ENCODE data around the gene CRYL1. TPM values are rescaled to one million over a fixed set of nuclear protein-coding genes. Genes with fewer than 3 reads are reported as not detected.

CRYL1 gene
- total and polyA plus RNA-seq, 9 of the 15 experiments (the other 6 are each of a cell fraction or from before 2014, with no cell fraction given), result 1.0 to 6.9 (median 2.4) TPM

DNA sequence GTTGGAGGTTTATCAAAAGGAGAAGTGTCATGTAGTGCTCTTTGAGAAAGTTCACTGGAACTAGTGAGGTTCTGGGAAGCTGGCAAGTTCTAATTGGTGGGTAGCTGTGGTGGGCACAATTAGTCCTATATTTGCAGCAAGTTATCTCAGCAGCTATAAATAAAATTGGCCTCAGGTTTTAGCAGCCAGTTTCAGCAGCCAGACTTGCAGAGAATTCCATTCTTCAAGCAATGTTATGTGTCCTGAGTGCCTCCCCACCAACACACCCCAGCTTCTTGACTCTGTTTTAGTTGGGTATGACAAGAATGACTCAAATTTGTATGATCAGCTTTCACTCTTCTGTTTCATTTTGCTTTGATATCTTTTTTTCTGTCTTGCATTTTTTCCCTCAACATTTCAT, 46.0 kb upstream of the CRYL1 start (continued):
- TF ChIP-seq NONO (IDR thresholded peaks at IDR 0.05; ENCODE audit: low read depth in 2 of 2, low read length in 1 of 2) (no peak), ZNF282 (CRISPR knock-in tag; IDR thresholded peaks at IDR 0.05) (no peak), MYBL2 (IDR thresholded peaks at IDR 0.05; ENCODE audit: low read depth) (no peak), MYBL2 (CRISPR knock-in tag; IDR thresholded peaks at IDR 0.05; ENCODE audit: borderline replicate concordance) (no peak)

- DNase-seq (ENCODE audit: extremely low read depth in 1 of 4, low spot score in 3 of 4), result no peak
- Histone ChIP-seq H3K4me2 (ENCODE audit: insufficient read depth, low read length) (no peak overlapping the region), H2AFZ (ENCODE audit: low read depth, low read length) (no peak overlapping the region), H3K4me1 (replicated peaks in 1 of 2; ENCODE audit: control insufficient read depth in 2 of 2, insufficient read depth in 2 of 2, low read length in 2 of 2) (no peaks in the 10 kb centered on the region; a peak in 1 of 5 replicates), H3K9ac (ENCODE audit: insufficient read depth in 1 of 2, low read depth in 2 of 2, low read length in 2 of 2) (no peak overlapping the region), H3K27ac (ENCODE audit: extremely low read depth, low read depth, low read length) (no peak overlapping the region), H4K20me1 (replicated peaks; ENCODE audit: control insufficient read depth, insufficient read depth, low read length) (no peaks in the 10 kb centered on the region), H3K9me1 (ENCODE audit: control insufficient read depth, insufficient read depth, low read length) (no peaks in the 10 kb centered on the region), H3K4me3 (no peak overlapping the region), H3K9me3 (replicated peaks; ENCODE audit: control insufficient read depth, insufficient read depth, low read depth, low read length) (peaks cover 3% of the 10 kb centered on the region; the same call in 1 of the 2 replicates), H3K79me2 (ENCODE audit: control insufficient read depth, insufficient read depth, low read length) (peaks cover 13% of the 10 kb centered on the region; the same call in 2 of the 3 replicates), H3K36me3 (ENCODE audit: control insufficient read depth, insufficient read depth, low read length) (no peaks in the 10 kb centered on the region), H3K27me3 (ENCODE audit: control insufficient read depth in 2 of 2, insufficient read depth in 2 of 2, low read length in 2 of 2) (no peaks in the 10 kb centered on the region)
- intact Hi-C loops (cut with micrococcal nuclease) (no loop called here), in situ Hi-C loops (cut with MboI) (no loop called here)
- no peak for FAIRE-seq
- WGBS (ENCODE audit: insufficient coverage, low coverage, missing lambda C conversion rate), result 100% methylated on average over 1 of the region's 1 CpG
- CTCF ChIA-PET (ENCODE audit: low intra/inter-chr PET ratio), result no interaction called here
- no peak for ATAC-seq
- POLR2A ChIA-PET, result no interaction called here
- no TSS peak for BruUV-seq (replicated peaks)
- no peak for TF ChIP-seq ZNF134 (CRISPR knock-in tag; conservative IDR thresholded peaks at IDR 0.05)
- no peak for TF ChIP-seq COPS2 (conservative IDR thresholded peaks at IDR 0.05)
- TF ChIP-seq, protein P1, sequence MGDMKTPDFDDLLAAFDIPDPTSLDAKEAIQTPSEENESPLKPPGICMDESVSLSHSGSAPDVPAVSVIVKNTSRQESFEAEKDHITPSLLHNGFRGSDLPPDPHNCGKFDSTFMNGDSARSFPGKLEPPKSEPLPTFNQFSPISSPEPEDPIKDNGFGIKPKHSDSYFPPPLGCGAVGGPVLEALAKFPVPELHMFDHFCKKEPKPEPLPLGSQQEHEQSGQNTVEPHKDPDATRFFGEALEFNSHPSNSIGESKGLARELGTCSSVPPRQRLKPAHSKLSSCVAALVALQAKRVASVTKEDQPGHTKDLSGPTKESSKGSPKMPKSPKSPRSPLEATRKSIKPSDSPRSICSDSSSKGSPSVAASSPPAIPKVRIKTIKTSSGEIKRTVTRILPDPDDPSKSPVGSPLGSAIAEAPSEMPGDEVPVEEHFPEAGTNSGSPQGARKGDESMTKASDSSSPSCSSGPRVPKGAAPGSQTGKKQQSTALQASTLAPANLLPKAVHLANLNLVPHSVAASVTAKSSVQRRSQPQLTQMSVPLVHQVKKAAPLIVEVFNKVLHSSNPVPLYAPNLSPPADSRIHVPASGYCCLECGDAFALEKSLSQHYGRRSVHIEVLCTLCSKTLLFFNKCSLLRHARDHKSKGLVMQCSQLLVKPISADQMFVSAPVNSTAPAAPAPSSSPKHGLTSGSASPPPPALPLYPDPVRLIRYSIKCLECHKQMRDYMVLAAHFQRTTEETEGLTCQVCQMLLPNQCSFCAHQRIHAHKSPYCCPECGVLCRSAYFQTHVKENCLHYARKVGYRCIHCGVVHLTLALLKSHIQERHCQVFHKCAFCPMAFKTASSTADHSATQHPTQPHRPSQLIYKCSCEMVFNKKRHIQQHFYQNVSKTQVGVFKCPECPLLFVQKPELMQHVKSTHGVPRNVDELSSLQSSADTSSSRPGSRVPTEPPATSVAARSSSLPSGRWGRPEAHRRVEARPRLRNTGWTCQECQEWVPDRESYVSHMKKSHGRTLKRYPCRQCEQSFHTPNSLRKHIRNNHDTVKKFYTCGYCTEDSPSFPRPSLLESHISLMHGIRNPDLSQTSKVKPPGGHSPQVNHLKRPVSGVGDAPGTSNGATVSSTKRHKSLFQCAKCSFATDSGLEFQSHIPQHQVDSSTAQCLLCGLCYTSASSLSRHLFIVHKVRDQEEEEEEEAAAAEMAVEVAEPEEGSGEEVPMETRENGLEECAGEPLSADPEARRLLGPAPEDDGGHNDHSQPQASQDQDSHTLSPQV (IDR thresholded peaks at IDR 0.05), result no peak
- no peak for TF ChIP-seq MTA2 (IDR thresholded peaks at IDR 0.05; ENCODE audit: low read depth)
- no peak for TF ChIP-seq MXI1 (IDR thresholded peaks at IDR 0.05; ENCODE audit: low read depth, low read length)
- TF ChIP-seq, protein P2, sequence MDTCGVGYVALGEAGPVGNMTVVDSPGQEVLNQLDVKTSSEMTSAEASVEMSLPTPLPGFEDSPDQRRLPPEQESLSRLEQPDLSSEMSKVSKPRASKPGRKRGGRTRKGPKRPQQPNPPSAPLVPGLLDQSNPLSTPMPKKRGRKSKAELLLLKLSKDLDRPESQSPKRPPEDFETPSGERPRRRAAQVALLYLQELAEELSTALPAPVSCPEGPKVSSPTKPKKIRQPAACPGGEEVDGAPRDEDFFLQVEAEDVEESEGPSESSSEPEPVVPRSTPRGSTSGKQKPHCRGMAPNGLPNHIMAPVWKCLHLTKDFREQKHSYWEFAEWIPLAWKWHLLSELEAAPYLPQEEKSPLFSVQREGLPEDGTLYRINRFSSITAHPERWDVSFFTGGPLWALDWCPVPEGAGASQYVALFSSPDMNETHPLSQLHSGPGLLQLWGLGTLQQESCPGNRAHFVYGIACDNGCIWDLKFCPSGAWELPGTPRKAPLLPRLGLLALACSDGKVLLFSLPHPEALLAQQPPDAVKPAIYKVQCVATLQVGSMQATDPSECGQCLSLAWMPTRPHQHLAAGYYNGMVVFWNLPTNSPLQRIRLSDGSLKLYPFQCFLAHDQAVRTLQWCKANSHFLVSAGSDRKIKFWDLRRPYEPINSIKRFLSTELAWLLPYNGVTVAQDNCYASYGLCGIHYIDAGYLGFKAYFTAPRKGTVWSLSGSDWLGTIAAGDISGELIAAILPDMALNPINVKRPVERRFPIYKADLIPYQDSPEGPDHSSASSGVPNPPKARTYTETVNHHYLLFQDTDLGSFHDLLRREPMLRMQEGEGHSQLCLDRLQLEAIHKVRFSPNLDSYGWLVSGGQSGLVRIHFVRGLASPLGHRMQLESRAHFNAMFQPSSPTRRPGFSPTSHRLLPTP (IDR thresholded peaks at IDR 0.05; ENCODE audit: borderline replicate concordance, extremely low read depth, insufficient read length), result no peak
- no peak for TF ChIP-seq HOXB6 (CRISPR knock-in tag; IDR thresholded peaks at IDR 0.05; ENCODE audit: borderline replicate concordance)
- no peak for TF ChIP-seq ARHGAP35 (IDR thresholded peaks at IDR 0.05; ENCODE audit: partially characterized antibody)
- TF ChIP-seq KDM1A (IDR thresholded peaks at IDR 0.05), result no peak
- TF ChIP-seq GATA2 (CRISPR knock-in tag; IDR thresholded peaks at IDR 0.05), result no peak
- no peak for TF ChIP-seq TGIF2 (CRISPR knock-in tag; IDR thresholded peaks at IDR 0.05)
- TF ChIP-seq HDGF (IDR thresholded peaks at IDR 0.05), result no peak
- TF ChIP-seq KLF10 (CRISPR knock-in tag; IDR thresholded peaks at IDR 0.05), result no peak
Observed at GRCh38 chr13:20570517-20570916, 44.9 kb upstream of the CRYL1 start.

All from K562 (cell line).